Endometrial microvascular endothelial cells (primary cell): Measurements from ENCODE around the gene CELF4. TPM values are rescaled to one million over a fixed set of nuclear protein-coding genes. Genes with fewer than 3 reads are reported as not detected.

Experiments
- in situ Hi-C: cut with HindIII; loops from 2 replicates; pipeline ENCODE4 v1.10.0; 2017; ENCODE audit warnings: low sequenced_read_pairs, low pct_unique_long_range_greater_than_20kb; ENCODE audit errors: inconsistent ontology term
- total RNA-seq: library from RNA; depleted of rRNA; stranded (reverse); fragments of >200 nt; gene quantifications from one replicate; pipeline ENCODE4 v1.2.3, GENCODE V29; 2015; ENCODE audit errors: inconsistent ontology term

Gene CELF4
- total RNA-seq, 1 donor from 2014 or later, result not detected

GRCh38 chr18:37298816-37299215 lies 266.8 kb downstream of the CELF4 start:
- in situ Hi-C loops, result no loop called here

- in situ Hi-C loops, result no loop called here
Observed at GRCh38 chr18:37297106-37297505, 268.5 kb downstream of the CELF4 start.

GRCh38 chr18:37294951-37295350 lies 270.6 kb downstream of the CELF4 start:
- in situ Hi-C loops, result no loop called here

GRCh38 chr18:37293359-37293758 lies 272.2 kb downstream of the CELF4 start:
- in situ Hi-C loops, result no loop called here

- in situ Hi-C loops, result no loop called here
Observed at GRCh38 chr18:37289423-37289822, 276.2 kb downstream of the CELF4 start.

GRCh38 chr18:37287601-37288000 lies 278.0 kb downstream of the CELF4 start:
- in situ Hi-C loops, result no loop called here

- in situ Hi-C loops, result no loop called here
Observed at GRCh38 chr18:37286801-37287200, 278.8 kb downstream of the CELF4 start.

GRCh38 chr18:37285825-37286224 lies 279.8 kb downstream of the CELF4 start:
- in situ Hi-C loops, result no loop called here

- in situ Hi-C loops, result no loop called here
Observed at GRCh38 chr18:37284260-37284659, 281.3 kb downstream of the CELF4 start.

- in situ Hi-C loops, result no loop called here
Observed at GRCh38 chr18:37282386-37283037, 283.1 kb downstream of the CELF4 start.

GRCh38 chr18:37280701-37281393 lies 284.8 kb downstream of the CELF4 start:
- in situ Hi-C loops, result no loop called here

- in situ Hi-C loops, result no loop called here
Observed at GRCh38 chr18:37277804-37278203, 287.8 kb downstream of the CELF4 start.

GRCh38 chr18:37276111-37276890 lies 289.3 kb downstream of the CELF4 start:
- in situ Hi-C loops, result no loop called here

GRCh38 chr18:37275237-37275741 lies 290.3 kb downstream of the CELF4 start:
- in situ Hi-C loops, result no loop called here

GRCh38 chr18:37274309-37275236 lies 291.0 kb downstream of the CELF4 start:
- in situ Hi-C loops, result no loop called here

GRCh38 chr18:37272841-37273240 lies 292.8 kb downstream of the CELF4 start:
- in situ Hi-C loops, result no loop called here

GRCh38 chr18:37272226-37272625 lies 293.4 kb downstream of the CELF4 start:
- in situ Hi-C loops, result no loop called here

- in situ Hi-C loops, result no loop called here
Observed at GRCh38 chr18:37270666-37271052, 294.9 kb downstream of the CELF4 start.
